Islet of Langerhans (tissue), 1 donor: ENCODE data around the gene SETD5.

Experiments
- FAIRE-seq: peaks from one replicate; lab custom pipeline; 2011; peaks lifted over from hg19 to GRCh38; lab: Jason Lieb, UNC

Gene SETD5, protein sequence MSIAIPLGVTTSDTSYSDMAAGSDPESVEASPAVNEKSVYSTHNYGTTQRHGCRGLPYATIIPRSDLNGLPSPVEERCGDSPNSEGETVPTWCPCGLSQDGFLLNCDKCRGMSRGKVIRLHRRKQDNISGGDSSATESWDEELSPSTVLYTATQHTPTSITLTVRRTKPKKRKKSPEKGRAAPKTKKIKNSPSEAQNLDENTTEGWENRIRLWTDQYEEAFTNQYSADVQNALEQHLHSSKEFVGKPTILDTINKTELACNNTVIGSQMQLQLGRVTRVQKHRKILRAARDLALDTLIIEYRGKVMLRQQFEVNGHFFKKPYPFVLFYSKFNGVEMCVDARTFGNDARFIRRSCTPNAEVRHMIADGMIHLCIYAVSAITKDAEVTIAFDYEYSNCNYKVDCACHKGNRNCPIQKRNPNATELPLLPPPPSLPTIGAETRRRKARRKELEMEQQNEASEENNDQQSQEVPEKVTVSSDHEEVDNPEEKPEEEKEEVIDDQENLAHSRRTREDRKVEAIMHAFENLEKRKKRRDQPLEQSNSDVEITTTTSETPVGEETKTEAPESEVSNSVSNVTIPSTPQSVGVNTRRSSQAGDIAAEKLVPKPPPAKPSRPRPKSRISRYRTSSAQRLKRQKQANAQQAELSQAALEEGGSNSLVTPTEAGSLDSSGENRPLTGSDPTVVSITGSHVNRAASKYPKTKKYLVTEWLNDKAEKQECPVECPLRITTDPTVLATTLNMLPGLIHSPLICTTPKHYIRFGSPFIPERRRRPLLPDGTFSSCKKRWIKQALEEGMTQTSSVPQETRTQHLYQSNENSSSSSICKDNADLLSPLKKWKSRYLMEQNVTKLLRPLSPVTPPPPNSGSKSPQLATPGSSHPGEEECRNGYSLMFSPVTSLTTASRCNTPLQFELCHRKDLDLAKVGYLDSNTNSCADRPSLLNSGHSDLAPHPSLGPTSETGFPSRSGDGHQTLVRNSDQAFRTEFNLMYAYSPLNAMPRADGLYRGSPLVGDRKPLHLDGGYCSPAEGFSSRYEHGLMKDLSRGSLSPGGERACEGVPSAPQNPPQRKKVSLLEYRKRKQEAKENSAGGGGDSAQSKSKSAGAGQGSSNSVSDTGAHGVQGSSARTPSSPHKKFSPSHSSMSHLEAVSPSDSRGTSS (N-terminal part only)

DNA sequence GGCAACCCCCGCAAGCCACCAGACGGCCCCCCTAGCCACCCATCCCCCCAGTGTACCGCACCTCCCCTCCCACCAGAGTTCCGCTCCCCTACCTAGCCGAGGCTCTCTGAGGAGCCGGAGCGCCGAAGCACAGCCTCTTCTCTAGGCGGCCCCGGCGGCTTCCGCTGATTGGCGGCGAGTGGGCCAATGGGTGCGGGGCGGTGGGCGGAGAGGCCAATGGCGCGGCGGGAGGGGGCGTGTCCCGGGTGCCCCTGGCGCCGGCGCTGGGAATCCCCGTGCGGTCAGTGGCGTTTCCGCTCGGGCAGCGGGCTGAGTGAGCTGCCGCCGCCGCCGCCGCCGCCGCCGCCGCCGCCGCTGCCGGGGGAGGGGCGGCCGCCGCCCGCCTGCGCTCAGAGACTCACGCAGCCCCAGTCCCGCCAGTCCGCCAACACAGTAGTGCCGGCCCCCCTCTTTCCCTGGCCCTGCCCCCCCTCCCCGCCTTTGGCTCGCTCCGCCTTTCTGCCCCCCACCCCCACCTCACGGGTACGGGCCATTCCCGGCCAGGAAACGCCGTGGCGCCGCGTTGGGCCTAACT, at the start of gene SETD5:
TSS of gene SETD5 (plus strand) at position 284 of the 574 bp plus-strand sequence. CDS start 31,324 bp downstream, outside the sequence.
- no peak for FAIRE-seq

DNA sequence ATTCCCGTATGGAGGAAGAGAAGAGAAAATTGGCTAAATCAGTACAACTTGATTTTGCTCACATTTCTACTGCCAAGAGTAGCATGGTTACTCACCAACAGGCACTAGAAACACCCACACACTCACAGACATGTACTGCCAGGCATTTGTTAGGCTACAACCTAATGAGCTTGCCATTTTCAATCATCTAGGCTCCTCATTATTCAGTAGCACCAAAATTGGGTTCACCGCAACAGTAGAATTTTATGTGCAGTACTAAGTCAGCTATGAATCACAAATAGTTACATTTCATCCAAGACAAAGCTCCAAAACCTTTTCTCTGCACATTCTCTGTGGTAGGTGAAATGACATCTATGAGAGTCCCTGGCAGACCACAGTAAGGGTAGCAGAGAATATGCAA, 49.5 kb upstream of the SETD5 start:
- no peak for FAIRE-seq

DNA sequence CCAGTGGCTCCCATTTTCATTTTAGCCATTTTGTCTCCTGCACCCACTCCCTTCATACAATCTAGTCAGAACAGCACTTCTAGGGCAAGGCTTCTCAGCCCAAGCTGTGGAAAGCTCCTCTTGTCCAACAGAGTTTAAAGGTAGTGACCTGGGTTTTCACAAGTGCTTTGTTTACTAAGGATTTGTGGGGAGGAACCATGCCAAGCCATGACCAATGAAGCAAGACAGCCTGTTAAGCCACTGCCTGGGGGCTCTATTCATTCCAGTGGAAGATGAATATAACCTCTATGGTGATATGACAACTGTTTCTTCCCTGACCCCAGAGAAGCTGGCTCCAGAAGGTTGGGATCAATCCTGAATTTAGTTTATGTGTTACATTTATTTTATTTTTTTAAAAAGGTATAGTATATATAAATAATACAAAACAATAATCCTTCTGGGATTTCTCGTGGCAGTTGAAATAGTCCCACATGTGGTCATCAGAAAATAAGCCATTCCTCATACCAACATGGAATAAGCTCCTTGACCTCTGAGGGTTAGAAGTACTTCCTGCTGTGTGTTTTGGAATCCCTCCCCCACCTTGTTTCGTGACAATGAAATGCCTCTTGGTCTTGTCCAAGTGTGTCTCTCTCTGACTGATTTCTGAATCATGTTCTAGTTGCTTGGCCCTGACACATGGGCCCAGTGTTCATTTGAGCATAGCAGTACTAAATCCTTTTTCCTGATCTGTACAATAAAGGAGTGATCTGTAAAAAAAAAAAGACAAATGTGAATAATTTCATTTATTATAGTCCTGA, 47.9 kb upstream of the SETD5 start:
- FAIRE-seq: no peak

DNA sequence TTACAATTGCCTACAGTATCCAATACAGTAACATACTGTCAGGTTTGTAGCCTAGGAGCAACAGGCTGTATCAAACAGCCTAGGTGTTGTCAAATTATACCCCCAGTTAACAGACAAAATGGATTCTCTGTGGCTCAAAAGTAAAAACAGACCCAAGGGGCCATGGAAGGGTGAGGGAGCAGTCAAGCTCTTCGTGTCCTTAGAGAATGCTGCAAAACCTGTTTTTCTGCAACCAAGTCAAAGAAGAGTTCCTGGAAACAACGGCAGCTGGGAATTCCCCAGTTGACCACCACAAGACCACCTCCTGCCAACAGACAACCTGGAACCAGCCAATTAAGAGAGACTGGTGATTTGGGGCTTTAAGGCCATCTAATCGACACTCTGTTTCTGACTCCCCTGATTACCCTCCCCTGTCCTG, 45.7 kb upstream of the SETD5 start:
- FAIRE-seq: no peak

DNA sequence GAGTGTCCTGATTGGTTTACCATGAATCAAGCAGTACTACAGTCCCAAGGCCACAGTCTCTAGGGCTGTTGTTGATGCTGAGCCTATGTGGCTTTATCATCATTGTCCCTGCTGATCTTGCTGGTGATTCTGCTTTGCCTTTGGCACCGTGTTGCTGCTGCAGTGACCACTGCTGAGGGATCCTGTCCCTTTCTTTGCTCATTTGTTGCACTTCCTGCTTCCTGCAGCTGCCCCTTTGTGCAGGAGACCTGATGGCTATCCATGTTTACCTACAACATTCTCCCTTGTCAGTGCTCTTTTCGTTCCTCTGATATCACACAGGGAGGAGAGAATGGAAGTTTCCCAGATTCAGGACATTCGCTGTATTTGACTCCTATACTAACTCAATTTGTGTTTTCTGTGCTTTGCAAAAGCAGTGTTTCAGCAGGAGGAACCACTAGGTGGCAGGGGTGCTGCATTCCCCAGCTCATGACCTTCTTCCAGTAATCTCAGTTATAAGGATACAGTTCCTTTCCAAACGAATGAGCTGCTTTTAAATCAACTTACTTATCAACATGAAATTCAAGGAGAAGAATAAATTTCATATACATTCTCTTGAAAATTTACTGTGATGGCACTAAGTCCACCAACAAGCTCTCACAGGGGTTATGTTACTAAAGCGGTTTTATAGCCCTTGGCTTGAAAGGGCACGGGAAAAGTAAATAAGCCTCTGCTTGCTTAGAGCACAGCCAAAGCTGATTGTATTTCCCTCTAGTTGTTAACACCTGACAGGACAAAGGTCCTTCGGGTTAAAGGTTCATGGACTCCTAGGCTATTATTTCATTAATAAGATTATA, 44.3 kb upstream of the SETD5 start:
- FAIRE-seq: peak; percentile 87

DNA sequence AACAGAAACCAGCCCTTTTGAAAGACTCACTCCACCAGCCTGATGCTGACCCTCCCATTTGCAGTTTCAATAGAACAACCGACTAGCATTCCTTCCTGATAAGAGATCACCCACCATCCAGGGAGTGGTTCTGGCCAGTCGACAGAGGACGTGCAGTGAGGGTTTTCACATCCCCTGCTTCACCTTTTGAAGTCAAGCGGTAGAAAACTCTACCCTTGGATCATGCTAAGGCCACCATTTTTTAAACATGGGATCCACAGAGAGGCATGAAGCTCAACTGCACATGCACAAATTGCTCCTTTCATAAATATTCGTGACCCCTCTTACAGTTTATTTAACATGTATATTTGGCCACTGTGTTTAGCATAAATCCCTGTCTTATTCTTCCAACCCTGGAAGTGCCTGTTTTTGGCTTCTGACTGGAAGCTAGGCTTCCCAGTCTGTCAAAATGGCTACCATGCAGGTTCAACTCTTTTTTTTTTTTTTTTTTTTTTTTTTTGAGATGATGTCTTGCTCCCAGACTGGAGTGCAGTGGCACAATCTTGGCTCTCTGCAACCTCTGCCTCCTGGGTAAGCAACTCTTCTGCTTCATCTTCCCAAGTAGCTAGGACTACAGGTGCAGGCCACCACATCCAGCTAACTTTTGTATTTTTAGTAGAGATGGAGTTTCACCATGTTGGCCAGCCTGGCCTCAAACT, 35.6 kb upstream of the SETD5 start:
- no peak for FAIRE-seq

DNA sequence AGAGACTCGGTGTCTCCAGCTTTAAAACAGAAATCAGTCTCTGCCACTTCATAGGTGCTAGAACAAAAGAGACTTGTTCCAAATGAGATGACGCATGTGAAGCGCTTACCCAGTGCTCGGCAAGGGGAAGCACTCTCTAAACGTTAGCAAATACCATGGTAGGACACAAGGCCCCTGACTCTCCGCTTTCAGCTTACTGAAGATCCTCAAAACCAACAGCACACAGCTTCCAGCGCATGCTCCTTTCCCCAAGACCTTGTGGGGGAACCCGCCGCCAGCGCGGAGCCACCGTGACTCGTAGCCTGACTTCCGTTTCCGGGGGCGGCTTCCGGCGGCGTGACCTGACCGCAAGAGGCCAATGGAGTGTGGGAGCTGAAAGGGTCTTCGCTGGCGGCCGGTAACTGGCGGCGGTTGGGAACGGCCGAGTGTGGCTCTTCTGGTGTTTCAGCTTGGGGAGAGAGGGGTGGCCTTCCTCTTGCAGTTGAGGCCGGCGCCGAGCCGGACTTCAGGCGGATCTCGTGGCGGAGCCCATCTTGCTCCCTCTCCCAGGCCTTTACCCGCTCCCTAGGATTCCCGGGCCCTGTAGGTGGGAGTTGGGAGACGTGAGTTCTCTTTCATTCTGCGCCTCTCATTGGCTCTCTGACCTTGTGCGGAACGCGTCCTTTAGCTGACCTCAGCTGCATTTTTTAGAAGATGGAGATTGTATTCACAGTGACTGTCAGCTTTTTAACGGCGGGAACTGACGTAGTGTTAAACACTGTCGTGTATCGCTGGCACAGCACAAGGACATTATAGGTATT, 34.5 kb upstream of the SETD5 start, which contains the start of gene THUMPD3:
TSS of gene THUMPD3 (plus strand) at position 324 of the 800 bp plus-strand sequence. CDS start 2,015 bp downstream, outside the sequence.
- FAIRE-seq: peak; percentile 36

DNA sequence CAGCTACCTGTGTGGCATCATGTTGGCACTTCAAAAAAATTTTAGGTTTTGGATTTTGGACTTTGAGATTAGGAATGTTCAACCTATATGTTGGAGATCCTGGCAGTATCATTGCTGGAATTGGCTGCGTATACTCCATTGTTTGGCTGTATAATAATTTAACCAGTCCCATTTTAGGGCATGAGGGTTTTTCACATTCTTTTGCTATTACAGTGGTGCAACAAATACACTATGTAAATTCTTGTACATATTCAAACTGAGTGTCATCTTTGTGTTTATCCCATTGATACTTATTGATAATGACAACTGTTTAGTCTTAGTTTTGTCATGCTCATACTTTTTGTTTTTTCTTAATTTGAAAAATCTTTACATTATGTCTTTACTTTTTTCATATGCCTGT, 27.9 kb upstream of the SETD5 start:
- no peak for FAIRE-seq

DNA sequence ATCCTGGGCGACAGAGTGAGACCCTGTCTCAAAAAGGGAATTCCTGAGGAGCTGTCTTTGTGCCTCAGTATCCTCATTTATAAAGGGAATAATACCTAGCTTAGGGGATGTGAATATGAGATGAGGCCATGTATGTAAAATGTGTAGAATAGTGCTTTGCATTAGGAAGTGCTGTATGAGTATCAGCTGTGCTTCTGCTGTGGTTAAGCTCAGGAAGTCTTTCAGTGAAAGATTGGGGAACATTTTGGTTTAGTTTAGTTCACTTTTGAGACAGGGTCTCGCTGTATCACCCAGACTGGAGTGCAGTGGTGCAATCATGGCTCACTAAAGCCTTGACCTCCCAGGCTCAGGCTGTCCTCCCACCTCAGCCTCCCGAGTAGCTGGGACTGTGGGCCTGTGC, 23.9 kb upstream of the SETD5 start:
- no peak for FAIRE-seq

DNA sequence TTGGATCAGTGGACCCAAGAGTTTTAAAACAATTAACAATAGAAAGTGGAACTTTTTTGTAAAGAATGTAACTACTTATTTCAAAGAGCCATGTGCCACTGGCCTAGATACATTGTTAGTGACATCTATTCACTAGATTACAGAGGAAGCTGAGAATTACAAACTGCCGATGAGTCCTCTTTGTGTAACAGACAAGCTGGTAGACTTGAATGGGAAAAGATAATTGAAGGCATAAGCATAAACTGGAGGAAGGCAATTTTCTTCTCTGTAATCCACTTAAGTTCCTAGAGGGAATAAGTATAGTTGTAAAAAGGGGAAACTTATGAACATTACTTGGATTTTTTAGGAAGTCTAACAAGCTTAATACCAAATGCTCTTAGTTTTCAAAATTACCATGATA, 19.4 kb upstream of the SETD5 start:
- FAIRE-seq: no peak

DNA sequence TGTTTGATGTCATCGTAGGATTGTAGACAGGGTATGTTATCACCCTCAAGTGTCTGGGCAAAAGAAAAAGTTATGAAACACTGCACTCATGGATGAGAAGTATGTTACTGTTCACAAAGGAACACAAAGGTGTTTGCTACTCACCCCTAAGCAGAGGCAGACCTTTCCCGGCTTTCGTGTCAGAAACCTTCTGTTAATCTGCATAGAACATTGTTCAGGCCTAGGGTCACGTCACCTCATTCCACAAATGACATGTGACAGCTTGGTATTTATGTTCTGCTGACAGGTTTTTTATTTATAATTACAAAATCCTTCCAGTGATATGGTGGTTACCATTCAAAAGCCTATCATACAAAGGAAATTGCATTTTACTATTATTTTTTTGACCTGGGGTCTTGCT, 18.1 kb upstream of the SETD5 start:
- FAIRE-seq: no peak

DNA sequence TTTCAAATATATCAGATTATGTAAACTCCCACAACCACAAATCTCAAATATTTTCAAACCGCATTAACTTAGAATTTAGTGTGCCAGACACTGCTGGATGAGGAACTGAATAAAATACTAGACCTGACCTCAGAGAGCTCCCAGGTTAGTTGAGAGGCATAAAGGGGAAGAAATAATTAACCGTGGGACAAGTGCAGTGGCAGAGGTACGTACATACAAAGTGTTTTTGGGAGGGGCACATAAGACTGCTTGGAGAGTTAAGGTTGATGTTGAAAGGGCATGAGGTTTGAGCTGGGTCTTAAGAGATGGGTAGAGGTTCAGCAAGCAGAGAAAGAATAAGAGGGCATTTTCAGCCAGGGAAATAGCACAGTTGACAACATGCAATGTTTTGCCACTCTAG, 17.4 kb upstream of the SETD5 start:
- no peak for FAIRE-seq

DNA sequence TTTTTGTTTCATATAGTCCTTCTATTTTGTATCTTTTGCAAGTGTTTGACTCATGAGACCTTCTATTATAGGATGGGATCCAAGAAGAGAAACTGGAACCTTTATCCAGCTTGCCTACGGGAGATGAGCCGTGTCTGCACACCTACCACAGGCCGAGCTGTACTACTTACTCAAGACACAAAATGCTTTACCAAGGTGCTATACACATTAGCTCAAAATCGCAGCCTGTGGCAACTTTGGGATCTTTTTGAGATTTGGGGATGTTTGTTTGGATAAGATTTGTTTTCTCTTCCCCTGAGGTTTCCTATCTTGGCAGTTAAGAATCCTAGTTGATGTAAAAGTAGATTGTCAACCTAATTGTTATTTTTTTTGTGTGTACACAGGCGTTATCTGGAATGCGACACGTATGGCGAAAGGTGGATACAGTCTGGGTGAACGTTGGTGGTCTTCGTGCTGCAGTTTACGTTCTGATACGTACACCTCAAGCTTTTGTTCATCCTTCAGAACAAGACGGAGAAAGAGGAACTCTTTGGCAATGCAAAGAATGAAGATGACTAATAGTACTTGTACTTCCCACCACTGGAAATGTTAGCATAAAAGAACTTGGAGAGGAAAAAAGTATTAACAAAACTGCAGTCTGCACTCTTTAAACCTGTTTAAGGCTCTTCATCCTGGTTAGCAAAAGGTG, 13.1 kb upstream of the SETD5 start:
- FAIRE-seq: no peak

DNA sequence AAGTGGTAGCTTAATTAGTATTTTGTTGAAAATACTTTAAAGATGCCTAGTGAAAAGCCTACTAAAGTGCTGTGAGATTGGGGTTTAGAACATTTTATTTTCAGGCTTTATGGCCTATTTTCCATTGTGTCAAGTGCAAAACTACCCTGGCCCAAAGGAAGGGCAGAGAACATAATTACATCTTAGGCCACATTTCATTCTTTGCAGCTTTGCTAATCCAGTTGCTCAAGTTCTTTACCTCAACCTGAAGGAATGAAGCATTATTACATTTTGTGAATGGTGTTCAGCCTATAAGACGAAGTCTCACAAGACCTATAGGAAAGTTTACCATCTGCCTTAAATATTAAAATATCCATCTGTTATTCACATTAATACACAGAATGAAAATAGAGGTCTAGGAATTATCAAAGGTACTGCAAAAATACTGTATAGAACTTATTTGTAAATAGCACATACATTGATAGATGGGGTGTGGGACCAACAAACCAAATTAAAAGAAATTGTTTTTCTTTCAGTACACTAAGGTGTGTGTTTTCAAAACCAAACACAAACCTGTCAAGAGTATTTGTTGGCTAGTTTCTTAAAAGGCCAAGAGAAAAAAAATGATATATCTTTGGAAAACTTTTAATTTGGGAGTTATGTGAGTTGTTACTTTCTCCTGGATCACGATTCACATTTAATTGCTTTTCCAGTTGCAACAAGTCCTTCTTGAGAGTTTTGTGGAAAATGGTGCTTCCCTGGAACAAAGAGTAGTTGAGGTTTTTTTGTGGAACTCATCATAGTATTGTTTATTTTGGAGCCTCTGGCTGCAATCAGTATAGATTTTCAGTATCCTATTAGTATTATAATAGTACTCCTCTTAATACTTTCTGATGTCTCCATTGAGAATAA, 12.0 kb upstream of the SETD5 start:
- no peak for FAIRE-seq

DNA sequence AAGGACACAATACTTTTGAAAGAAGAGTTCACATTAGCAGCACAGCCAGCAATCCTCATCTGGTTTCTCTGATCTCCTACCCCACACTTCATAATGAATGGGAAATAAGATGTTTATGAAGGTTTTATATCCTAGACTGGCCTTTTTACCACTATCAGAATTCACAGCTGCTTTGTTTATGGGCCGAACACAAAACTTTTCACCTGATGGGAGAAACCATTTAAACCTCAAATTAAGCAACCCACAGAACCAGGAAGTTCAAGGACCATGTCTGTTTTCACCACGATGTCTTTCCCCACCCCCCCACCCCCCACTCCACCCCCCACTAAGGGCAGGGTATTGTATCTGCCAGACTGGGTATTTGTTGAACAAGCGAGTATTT, 11.3 kb upstream of the SETD5 start:
- no peak for FAIRE-seq

DNA sequence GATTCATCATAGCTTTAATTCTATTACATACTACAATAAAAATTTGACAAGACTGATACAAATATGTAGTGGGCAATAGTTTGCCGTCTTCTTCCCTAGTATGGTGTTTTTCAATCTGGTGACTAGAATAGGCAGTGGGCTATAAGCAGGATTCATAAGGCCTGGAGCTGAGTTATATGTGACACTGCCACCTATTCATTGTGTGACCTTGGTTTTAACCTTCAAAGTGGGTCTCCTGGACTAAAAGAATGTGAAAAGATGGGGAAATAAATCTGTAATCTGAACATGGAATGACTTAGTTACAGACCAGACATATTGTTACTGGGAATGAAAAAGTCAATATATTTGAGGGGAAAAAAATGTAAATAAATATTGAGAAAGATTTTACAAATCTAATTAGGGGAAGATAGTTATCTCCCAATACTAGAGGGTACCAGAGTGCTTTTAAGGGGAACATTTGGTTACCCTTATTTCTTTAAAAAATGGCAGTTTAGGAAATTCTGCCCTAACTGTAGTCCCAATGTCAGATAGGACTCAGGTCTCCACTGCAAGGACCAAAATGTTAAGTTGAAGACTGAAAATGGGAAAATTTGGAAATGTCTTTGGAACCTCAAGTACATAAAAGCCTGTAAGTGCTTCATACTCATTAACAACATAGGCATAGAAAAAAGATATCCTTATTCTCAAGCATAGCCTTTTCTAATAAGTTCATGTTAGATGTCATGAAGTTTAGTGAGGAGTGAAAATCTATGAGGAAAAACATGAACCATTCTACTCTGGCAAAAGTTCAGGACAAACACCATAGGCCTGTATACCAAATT, 10.7 kb upstream of the SETD5 start:
- FAIRE-seq: no peak

DNA sequence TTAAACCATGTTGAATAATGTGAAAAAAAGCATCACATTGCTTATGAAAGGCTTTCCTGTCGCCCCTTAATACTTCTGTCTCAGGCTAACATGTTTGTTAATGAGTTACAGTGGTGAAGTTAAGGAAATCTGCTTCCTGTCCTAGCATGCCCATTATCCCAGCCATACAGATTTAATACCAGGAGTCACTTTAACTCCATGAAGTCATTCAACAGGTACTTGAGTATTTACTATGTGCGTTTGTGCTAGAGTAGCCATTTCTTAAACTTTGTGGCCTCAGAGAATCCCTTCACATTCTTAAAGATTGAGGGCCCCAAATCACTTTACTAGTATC, 10.1 kb upstream of the SETD5 start:
- FAIRE-seq: no peak
